IMR-90 (cell line): Measurements from ENCODE around the gene CAMK2D. TPM values are rescaled to one million over a fixed set of nuclear protein-coding genes. Genes with fewer than 3 reads are reported as not detected.

Source experiments
- ATAC-seq: fragments of 200-7000 bp; cut with Tn5 transposase; 2 replicates; pipeline ENCODE4 v1.9.1; 2020; ENCODE audit warnings: low read depth, mild to moderate bottlenecking, moderate library complexity
- BruUV-seq: library from RNA; stranded (reverse); fragments of 400-500 nt; replicated peaks from 2 replicates; lab custom pipeline; 2021; lab: Mats Ljungman, UMichigan
- CTCF ChIA-PET: fragments of 300-600 bp; formaldehyde crosslinking; extraction: SDS; loops from one replicate; lab custom pipeline; 2021; ENCODE audit warnings: antibody characterized with exemption; lab: Yijun Ruan, JAX
- POLR2A ChIA-PET: fragments of 300-600 bp; sonication (Branson Sonifier 250); formaldehyde crosslinking; loops from one replicate; lab custom pipeline; 2022; ENCODE audit warnings: antibody characterized with exemption; ENCODE audit not compliant: unreplicated experiment; lab: Charles Lee
- DNase-seq: peaks from one replicate; pipeline ENCODE4 v3.0.0; 2013
- H2AFZ ChIP-seq: replicated peaks from 2 replicates; pipeline ENCODE3; 2013; ENCODE audit warnings: low read length, mild to moderate bottlenecking; ENCODE audit not compliant: poor library complexity
- H2AK5ac ChIP-seq: 2 replicates; pipeline ENCODE4 v1.6.1; 2013; ENCODE audit warnings: low read depth, low read length, inconsistent platforms
- H2AK9ac ChIP-seq: replicated peaks from 2 replicates; pipeline ENCODE3; 2013; ENCODE audit warnings: mild to moderate bottlenecking, low read depth, low read length, moderate library complexity; ENCODE audit not compliant: poor library complexity
- H2BK120ac ChIP-seq: 2 replicates; pipeline ENCODE4 v1.6.1; 2013; ENCODE audit warnings: low read depth, low read length, inconsistent platforms
- H2BK15ac ChIP-seq: 3 replicates; pipeline ENCODE4 v1.6.1; 2013; ENCODE audit warnings: low read depth, low read length, inconsistent platforms
- H2BK20ac ChIP-seq: 2 replicates; pipeline ENCODE4 v1.6.1; 2013; ENCODE audit warnings: low read depth, mild to moderate bottlenecking, inconsistent platforms, low read length, moderate library complexity
- H2BK5ac ChIP-seq: 2 replicates; pipeline ENCODE4 v1.6.1; 2013; ENCODE audit warnings: mild to moderate bottlenecking, low read depth, low read length, inconsistent platforms; ENCODE audit not compliant: poor library complexity, severe bottlenecking
- H3K14ac ChIP-seq: replicated peaks from 2 replicates; pipeline ENCODE4 v1.6.1; 2013; ENCODE audit warnings: low read depth, low read length, inconsistent platforms
- H3K18ac ChIP-seq: 2 replicates; pipeline ENCODE4 v1.6.1; 2013; ENCODE audit warnings: low read depth, low read length, control low read depth
- H3K23ac ChIP-seq: 2 replicates; pipeline ENCODE4 v1.6.1; 2013; ENCODE audit warnings: low read depth, low read length, inconsistent platforms
- H3K27ac ChIP-seq: 2 replicates; pipeline ENCODE4 v1.5.1; 2013; ENCODE audit warnings: mild to moderate bottlenecking, control low read depth, low read length; ENCODE audit not compliant: insufficient read depth
- H3K27me3 ChIP-seq: 2 replicates; pipeline ENCODE4 v1.6.1; 2013; ENCODE audit warnings: low read length; ENCODE audit not compliant: control insufficient read depth, insufficient read depth
- H3K36me3 ChIP-seq: 2 replicates; pipeline ENCODE4 v1.6.1; 2013; ENCODE audit warnings: low read length, mixed read lengths; ENCODE audit not compliant: control insufficient read depth, insufficient read depth
- H3K4ac ChIP-seq: 2 replicates; pipeline ENCODE4 v1.6.1; 2013; ENCODE audit warnings: low read depth, low read length, inconsistent platforms
- H3K4me1 ChIP-seq: 2 replicates; pipeline ENCODE4 v1.6.1; 2013; ENCODE audit warnings: low read length, mixed read lengths; ENCODE audit not compliant: control insufficient read depth, insufficient read depth
- H3K4me2 ChIP-seq: 2 replicates; pipeline ENCODE4 v1.6.1; 2013; ENCODE audit warnings: low read depth, mild to moderate bottlenecking, control low read depth, low read length, moderate library complexity
- H3K4me3 ChIP-seq: 2 replicates; pipeline ENCODE4 v1.5.1; 2013; ENCODE audit warnings: low read depth, mild to moderate bottlenecking, control low read depth, low read length, moderate library complexity; ENCODE audit not compliant: insufficient read depth
- H3K56ac ChIP-seq: 2 replicates; pipeline ENCODE4 v1.6.1; 2013; ENCODE audit warnings: low read length, inconsistent platforms; ENCODE audit not compliant: insufficient read depth; ENCODE audit errors: extremely low read depth
- H3K79me1 ChIP-seq, 2 experiments: 2 replicates each; pipeline ENCODE4 v1.6.1; 2013; ENCODE audit warnings: low read length in 2 of 2, inconsistent platforms in 1 of 2, low read depth in 1 of 2
- H3K9ac ChIP-seq: 2 replicates; pipeline ENCODE4 v1.6.1; 2013; ENCODE audit warnings: low read depth, low read length, control low read depth
- H3K9me1 ChIP-seq: 2 replicates; pipeline ENCODE4 v1.6.1; 2013; ENCODE audit warnings: low read length, inconsistent platforms; ENCODE audit not compliant: insufficient read depth
- H3K9me3 ChIP-seq: 2 replicates; pipeline ENCODE4 v1.6.1; 2013; ENCODE audit warnings: low read length; ENCODE audit not compliant: control insufficient read depth, insufficient read depth
- H4K20me1 ChIP-seq: 2 replicates; pipeline ENCODE4 v1.6.1; 2013; ENCODE audit warnings: low read length, inconsistent platforms; ENCODE audit not compliant: insufficient read depth
- H4K5ac ChIP-seq: 2 replicates; pipeline ENCODE4 v1.6.1; 2013; ENCODE audit warnings: mild to moderate bottlenecking, low read depth, low read length, control low read depth
- H4K8ac ChIP-seq, 2 experiments: 2 replicates each; pipeline ENCODE4 v1.6.1; 2013; ENCODE audit warnings: low read depth in 2 of 2, low read length in 2 of 2, control low read depth in 1 of 2, inconsistent platforms in 1 of 2
- H4K91ac ChIP-seq: 2 replicates; pipeline ENCODE4 v1.6.1; 2013; ENCODE audit warnings: low read depth, low read length, inconsistent platforms; ENCODE audit not compliant: insufficient read depth
- BHLHE40 ChIP-seq: fragments of 150-350 bp; IDR thresholded peaks from 2 replicates; pipeline ENCODE4 v1.6.1; 2016; ENCODE audit warnings: mild to moderate bottlenecking, low read depth, low read length
- CEBPB ChIP-seq: IDR thresholded peaks from 2 replicates; pipeline ENCODE4 v1.6.1; 2012; ENCODE audit warnings: low read depth, low read length, improper control_type of control experiment
- CHD1 ChIP-seq: IDR thresholded peaks from 2 replicates; pipeline ENCODE4 v1.6.1; 2012; ENCODE audit warnings: low read depth, low read length, improper control_type of control experiment
- MAFK ChIP-seq: IDR thresholded peaks from 2 replicates; pipeline ENCODE4 v1.6.1; 2012; ENCODE audit warnings: low read depth, low read length, improper control_type of control experiment
- MAZ ChIP-seq: IDR thresholded peaks from 2 replicates; pipeline ENCODE4 v1.6.1; 2012; ENCODE audit warnings: low read depth, mild to moderate bottlenecking, low read length, improper control_type of control experiment, moderate library complexity, borderline replicate concordance
- MXI1 ChIP-seq: IDR thresholded peaks from 2 replicates; pipeline ENCODE4 v1.6.1; 2012; ENCODE audit warnings: low read depth, mild to moderate bottlenecking, low read length, moderate library complexity, borderline replicate concordance
- NFE2L2 ChIP-seq: fragments of 150-350 bp; IDR thresholded peaks from 2 replicates; pipeline ENCODE4 v1.6.1; 2016; ENCODE audit warnings: low read depth, mild to moderate bottlenecking, low read length
- RAD21 ChIP-seq: IDR thresholded peaks from 2 replicates; pipeline ENCODE4 v1.6.1; 2012; ENCODE audit warnings: low read length, improper control_type of control experiment
- RCOR1 ChIP-seq: IDR thresholded peaks from 2 replicates; pipeline ENCODE4 v1.6.1; 2012; ENCODE audit warnings: mild to moderate bottlenecking, low read length, improper control_type of control experiment; ENCODE audit not compliant: insufficient replicate concordance
- RFX5 ChIP-seq: IDR thresholded peaks from 2 replicates; pipeline ENCODE4 v1.8.0; 2012; ENCODE audit warnings: low read depth, mild to moderate bottlenecking, low read length, moderate library complexity
- SMC3 ChIP-seq: fragments of 150-350 bp; IDR thresholded peaks from 2 replicates; pipeline ENCODE4 v1.6.1; 2016; ENCODE audit warnings: low read depth, mild to moderate bottlenecking, antibody characterized with exemption, low read length, moderate library complexity
- WGBS, 2 experiments: methylation state at CpG; one replicate each; pipeline versions ENCODE4 v1.1.5 to v1.1.7; 2013; ENCODE audit warnings: missing lambda C conversion rate in 2 of 2; ENCODE audit not compliant: insufficient read length in 1 of 2; ENCODE audit errors: extremely low coverage in 2 of 2; 5-methylcytosine and 5-hydroxymethylcytosine counted together
- dilution Hi-C: fragments of 300-500 bp; cut with HindIII; formaldehyde crosslinking; loops from one replicate; pipeline ENCODE4 v1.14.3; 2018; ENCODE audit warnings: low sequenced_read_pairs; ENCODE audit not compliant: unreplicated experiment
- in situ Hi-C: fragments of 300-500 bp; cut with MboI; formaldehyde crosslinking; loops from 3 replicates; pipeline ENCODE4 v1.14.3; 2019; ENCODE audit warnings: low sequenced_read_pairs, inconsistent platforms, mixed read lengths
- intact Hi-C: fragments of 100-400 bp; cut with micrococcal nuclease; formaldehyde crosslinking; loops from 2 replicates; pipeline ENCODE4 v1.10.0; 2022
- polyA plus RNA-seq, 3 experiments: library from polyadenylated mRNA; depleted of rRNA; stranded (reverse); fragments of >200 nt; gene quantifications; 2 replicates each; pipeline ENCODE4 v1.2.3, GENCODE V29; 2012; ENCODE audit warnings: low replicate concordance in 1 of 3
- total RNA-seq: library from RNA; depleted of rRNA; stranded (reverse); fragments of >200 nt; gene quantifications from 2 replicates; pipeline ENCODE4 v1.2.3, GENCODE V29; 2012
- TF ChIP-seq, protein P1 (sequence below): fragments of 150-350 bp; IDR thresholded peaks from 2 replicates; pipeline ENCODE4 v1.6.1; 2017; ENCODE audit warnings: mild to moderate bottlenecking, antibody characterized with exemption, low read length, low read depth
- TF ChIP-seq, protein P2 (sequence below): fragments of 150-350 bp; IDR thresholded peaks from 2 replicates; pipeline ENCODE4 v1.6.1; 2016; ENCODE audit warnings: low read depth, mild to moderate bottlenecking, low read length, moderate library complexity, borderline replicate concordance

The CAMK2D gene
- total and polyA plus RNA-seq, 2 of the 4 experiments (the other 2 are of a cell fraction), result 44.6 to 156 TPM

DNA sequence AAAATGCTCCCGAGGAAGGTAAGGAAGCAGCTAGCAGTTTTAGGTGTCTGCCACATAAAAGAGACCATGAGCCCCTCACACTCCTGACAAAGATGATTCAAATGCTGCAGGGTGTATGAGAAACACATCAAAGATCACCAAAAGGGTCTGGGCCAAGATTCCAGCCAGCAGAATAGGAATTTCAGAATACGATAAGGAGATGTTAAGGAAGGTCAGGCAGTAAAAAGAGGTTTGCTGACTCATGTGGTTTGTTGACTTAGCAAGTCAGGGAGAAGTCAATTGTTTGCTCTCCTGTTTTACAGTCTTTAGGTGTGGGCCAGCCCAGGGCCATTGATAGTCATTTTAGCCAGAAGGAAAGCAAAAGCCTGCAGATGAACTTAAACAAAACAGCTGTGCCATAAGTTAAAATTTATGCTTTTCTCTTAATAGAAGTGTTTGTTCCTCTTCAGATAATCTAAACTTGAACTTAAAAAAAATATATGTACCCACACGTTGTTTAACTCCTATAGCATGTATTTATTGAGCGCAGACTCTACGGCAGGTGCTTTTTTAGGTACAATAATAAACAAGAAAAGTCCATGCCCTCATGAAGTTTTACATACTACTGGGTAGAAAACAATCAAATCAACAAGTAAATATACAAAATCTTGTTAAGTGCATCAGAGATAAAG is 115.6 kb downstream of the CAMK2D start (continued):
- TF ChIP-seq, protein P1, sequence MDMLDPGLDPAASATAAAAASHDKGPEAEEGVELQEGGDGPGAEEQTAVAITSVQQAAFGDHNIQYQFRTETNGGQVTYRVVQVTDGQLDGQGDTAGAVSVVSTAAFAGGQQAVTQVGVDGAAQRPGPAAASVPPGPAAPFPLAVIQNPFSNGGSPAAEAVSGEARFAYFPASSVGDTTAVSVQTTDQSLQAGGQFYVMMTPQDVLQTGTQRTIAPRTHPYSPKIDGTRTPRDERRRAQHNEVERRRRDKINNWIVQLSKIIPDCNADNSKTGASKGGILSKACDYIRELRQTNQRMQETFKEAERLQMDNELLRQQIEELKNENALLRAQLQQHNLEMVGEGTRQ, result no peak

DNA sequence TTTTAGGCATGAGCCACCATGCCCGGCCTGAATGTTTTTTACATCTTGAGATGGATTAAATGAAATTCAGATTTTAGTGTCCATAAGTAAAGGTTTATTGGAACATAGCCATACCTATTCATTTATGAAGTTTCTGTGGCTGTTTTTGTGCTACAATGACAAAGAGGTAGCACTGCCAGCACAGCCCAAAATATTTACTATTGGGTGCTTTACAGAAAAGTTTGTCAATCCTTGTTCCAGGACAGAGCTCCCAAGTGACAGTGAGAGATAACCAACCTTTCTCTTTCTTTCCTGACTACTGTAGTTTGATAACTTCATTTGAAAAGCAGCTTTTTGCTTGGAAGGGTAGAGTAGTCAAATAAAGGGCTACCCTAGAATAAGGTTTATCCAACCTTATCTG is 116.2 kb downstream of the CAMK2D start:
- ATAC-seq, result no peak
- Histone ChIP-seq H3K9me1 (peaks cover 7% of the 10 kb centered on the region; the same call in 1 of the 2 replicates), H2AK9ac (no peak overlapping the region), H3K18ac (no peak overlapping the region), H3K27ac (no peak overlapping the region), H4K8ac (no peak overlapping the region), H3K4me1 (peaks cover 9% of the 10 kb centered on the region), H3K36me3 (no peaks in the 10 kb centered on the region), H3K4me3 (no peak overlapping the region), H4K91ac (no peak overlapping the region), H2BK15ac (no peak overlapping the region), H3K56ac (no peak overlapping the region), H2BK120ac (no peak overlapping the region), H4K5ac (no peak overlapping the region), H3K79me1 (peaks cover 32 to 51% of the 10 kb centered on the region in 2 experiments), H2BK5ac (no peak overlapping the region), H3K14ac (no peak overlapping the region), H3K23ac (no peak overlapping the region), H3K9me3 (no peaks in the 10 kb centered on the region), H2AFZ (no peak overlapping the region), H3K4ac (no peak overlapping the region), H2AK5ac (no peak overlapping the region), H3K27me3 (no peaks in the 10 kb centered on the region), H3K9ac (no peak overlapping the region), H2BK20ac (no peak overlapping the region), H3K4me2 (no peak overlapping the region), H4K20me1 (peaks cover 24% of the 10 kb centered on the region; the same call in 1 of the 2 replicates)
- ChIA-PET POLR2A (no interaction called here), CTCF (interaction anchor here (0.6 kb wide), 1 partner anchor 313 kb away, joined by 3 read pairs; no protein-coding TSS in a partner anchor)
- WGBS, 2 experiments, result no CpG with 5 or more reads among the region's 1 CpG
- no peak for DNase-seq
- intact Hi-C loops (no loop called here), in situ Hi-C loops (no loop called here), dilution Hi-C loops (no loop called here)
- TF ChIP-seq BHLHE40 (no peak), RFX5 (no peak), NFE2L2 (no peak), MXI1 (no peak), CHD1 (no peak), MAFK (no peak), SMC3 (no peak), MAZ (no peak), RAD21 (no peak), CEBPB (no peak), RCOR1 (no peak)
- TF ChIP-seq, protein P2, sequence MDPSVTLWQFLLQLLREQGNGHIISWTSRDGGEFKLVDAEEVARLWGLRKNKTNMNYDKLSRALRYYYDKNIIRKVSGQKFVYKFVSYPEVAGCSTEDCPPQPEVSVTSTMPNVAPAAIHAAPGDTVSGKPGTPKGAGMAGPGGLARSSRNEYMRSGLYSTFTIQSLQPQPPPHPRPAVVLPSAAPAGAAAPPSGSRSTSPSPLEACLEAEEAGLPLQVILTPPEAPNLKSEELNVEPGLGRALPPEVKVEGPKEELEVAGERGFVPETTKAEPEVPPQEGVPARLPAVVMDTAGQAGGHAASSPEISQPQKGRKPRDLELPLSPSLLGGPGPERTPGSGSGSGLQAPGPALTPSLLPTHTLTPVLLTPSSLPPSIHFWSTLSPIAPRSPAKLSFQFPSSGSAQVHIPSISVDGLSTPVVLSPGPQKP, result no peak
- TF ChIP-seq, protein P1, result no peak
- BruUV-seq, result no TSS peak
